SH-SY5Y (cell line): ENCODE data around the gene FSIP2.

Experiments used
- GATA2 ChIP-seq: IDR thresholded peaks from 2 replicates; pipeline ENCODE4 v1.6.1; 2011; ENCODE audit warnings: mild to moderate bottlenecking, low read depth, low read length
- GATA3 ChIP-seq: IDR thresholded peaks from 2 replicates; pipeline ENCODE4 v1.6.1; 2011; ENCODE audit warnings: low read depth, mild to moderate bottlenecking, low read length, moderate library complexity

DNA sequence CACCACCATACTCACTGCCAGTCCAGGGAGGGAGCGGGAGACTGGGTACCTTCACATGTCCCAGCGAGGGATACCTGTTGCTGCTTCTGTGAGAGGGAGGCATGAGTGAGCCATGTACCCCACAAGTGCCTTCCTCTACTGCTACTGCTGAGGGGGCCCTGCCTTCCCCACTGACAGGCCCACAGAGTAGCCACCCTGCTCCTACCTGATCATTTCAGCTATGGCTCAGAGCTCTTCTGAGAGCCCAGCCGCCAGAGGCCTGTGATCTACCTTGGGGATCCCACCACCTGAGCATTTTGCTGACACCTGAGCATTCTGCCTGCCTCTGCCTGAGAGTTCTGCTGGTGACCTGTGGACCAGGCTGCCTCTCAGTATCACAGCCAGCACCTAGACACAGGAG is 137.6 kb downstream of the FSIP2 start:
- no peak for TF ChIP-seq GATA2
- TF ChIP-seq GATA3, result no peak
